ENCODE measurements around the gene NAA35. TPM values are rescaled to one million over a fixed set of nuclear protein-coding genes. Genes with fewer than 3 reads are reported as not detected.

The NAA35 gene
- polyA plus RNA-seq, 1 of the 3 experiments (the other 2 are of a cell fraction) = 9.0 TPM

GRCh38 chr9:85995097-85995496, 54.2 kb downstream of the NAA35 start (continued):
- TF ChIP-seq EP300 (IDR thresholded peaks at IDR 0.05; ENCODE audit: borderline replicate concordance in 1 of 2, low read depth in 1 of 2, low read length in 1 of 2) = no peak
- no peak for TF ChIP-seq FOSL2 (IDR thresholded peaks at IDR 0.05; ENCODE audit: borderline replicate concordance, low read depth)

DNA sequence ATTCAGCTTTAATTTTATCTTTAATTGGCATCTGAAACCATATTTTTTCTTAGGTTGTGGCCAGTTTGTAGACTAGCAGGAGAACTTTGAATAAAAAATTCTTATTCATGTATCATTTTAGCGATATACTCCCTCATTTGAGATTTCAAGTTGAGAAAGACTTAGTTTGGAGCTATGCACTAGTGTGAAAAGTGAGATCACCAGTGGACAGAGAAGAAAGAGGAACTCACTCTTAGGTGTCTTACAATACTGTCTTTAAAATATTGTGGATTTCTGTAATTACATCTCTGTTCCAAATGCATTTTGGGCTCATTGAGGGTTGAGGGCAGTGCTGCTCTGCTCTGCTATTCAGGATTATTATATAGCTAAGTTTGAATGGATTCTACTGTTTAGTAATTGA, 54.7 kb downstream of the NAA35 start:
- H3K36me3 ChIP-seq (replicated peaks in 1 of 2; ENCODE audit: control insufficient read depth in 1 of 2, insufficient read depth in 2 of 2, low read length in 1 of 2) = peaks cover 30 to 31% of the 10 kb centered on the region in 2 experiments
- H4K20me1 ChIP-seq (ENCODE audit: insufficient read depth) = no peaks in the 10 kb centered on the region
- ChIA-PET CTCF (interaction anchor here (0.6 kb wide), 1 partner anchor 96 kb away, joined by 3 read pairs; no protein-coding TSS in a partner anchor), POLR2A (no interaction called here)
- DNase-seq = no peak
- H3K4me2 ChIP-seq = no peak overlapping the region
- no peak overlapping the region for H3K27ac ChIP-seq (ENCODE audit: low read depth in 2 of 2, low read length in 1 of 2)
- no peaks in the 10 kb centered on the region for H3F3A ChIP-seq (replicated peaks; ENCODE audit: insufficient read depth)
- H2AFZ ChIP-seq (ENCODE audit: low read depth) = no peak overlapping the region
- H3K27me3 ChIP-seq (ENCODE audit: insufficient read depth) = no peaks in the 10 kb centered on the region
- peaks cover under 1% of the 10 kb centered on the region; the same call in 1 of the 2 replicates for H3K79me2 ChIP-seq (ENCODE audit: insufficient read depth)
- H3K4me3 ChIP-seq (ENCODE audit: low read depth in 2 of 2, low read length in 1 of 2) = no peak overlapping the region
- H3K9me2 ChIP-seq = no peaks in the 10 kb centered on the region
- WGBS (ENCODE audit: low lambda C conversion rate) = 100% methylated on average over 1 of the region's 1 CpG
- TF ChIP-seq FOXM1 (IDR thresholded peaks at IDR 0.05; ENCODE audit: low read depth) (no peak), POLR2AphosphoS5 (IDR thresholded peaks at IDR 0.05; ENCODE audit: low read depth, low read length) (no peak), MEF2A (IDR thresholded peaks at IDR 0.05; ENCODE audit: borderline replicate concordance, low read depth) (no peak), RAD21 (IDR thresholded peaks at IDR 0.05; ENCODE audit: low read length) (no peak), GATA2 (CRISPR knock-in tag; IDR thresholded peaks at IDR 0.05) (no peak), MXI1 (IDR thresholded peaks at IDR 0.05; ENCODE audit: low read depth, low read length) (no peak), CHD2 (IDR thresholded peaks at IDR 0.05; ENCODE audit: low read length, partially characterized antibody) (no peak), RFX5 (IDR thresholded peaks at IDR 0.05; ENCODE audit: low read length) (no peak), TCF12 (IDR thresholded peaks at IDR 0.05) (no peak), RXRA (IDR thresholded peaks at IDR 0.05; ENCODE audit: borderline replicate concordance, low read depth) (no peak), TAF1 (IDR thresholded peaks at IDR 0.05; ENCODE audit: borderline replicate concordance, low read depth, low read length) (no peak)
- TF ChIP-seq, protein P1, sequence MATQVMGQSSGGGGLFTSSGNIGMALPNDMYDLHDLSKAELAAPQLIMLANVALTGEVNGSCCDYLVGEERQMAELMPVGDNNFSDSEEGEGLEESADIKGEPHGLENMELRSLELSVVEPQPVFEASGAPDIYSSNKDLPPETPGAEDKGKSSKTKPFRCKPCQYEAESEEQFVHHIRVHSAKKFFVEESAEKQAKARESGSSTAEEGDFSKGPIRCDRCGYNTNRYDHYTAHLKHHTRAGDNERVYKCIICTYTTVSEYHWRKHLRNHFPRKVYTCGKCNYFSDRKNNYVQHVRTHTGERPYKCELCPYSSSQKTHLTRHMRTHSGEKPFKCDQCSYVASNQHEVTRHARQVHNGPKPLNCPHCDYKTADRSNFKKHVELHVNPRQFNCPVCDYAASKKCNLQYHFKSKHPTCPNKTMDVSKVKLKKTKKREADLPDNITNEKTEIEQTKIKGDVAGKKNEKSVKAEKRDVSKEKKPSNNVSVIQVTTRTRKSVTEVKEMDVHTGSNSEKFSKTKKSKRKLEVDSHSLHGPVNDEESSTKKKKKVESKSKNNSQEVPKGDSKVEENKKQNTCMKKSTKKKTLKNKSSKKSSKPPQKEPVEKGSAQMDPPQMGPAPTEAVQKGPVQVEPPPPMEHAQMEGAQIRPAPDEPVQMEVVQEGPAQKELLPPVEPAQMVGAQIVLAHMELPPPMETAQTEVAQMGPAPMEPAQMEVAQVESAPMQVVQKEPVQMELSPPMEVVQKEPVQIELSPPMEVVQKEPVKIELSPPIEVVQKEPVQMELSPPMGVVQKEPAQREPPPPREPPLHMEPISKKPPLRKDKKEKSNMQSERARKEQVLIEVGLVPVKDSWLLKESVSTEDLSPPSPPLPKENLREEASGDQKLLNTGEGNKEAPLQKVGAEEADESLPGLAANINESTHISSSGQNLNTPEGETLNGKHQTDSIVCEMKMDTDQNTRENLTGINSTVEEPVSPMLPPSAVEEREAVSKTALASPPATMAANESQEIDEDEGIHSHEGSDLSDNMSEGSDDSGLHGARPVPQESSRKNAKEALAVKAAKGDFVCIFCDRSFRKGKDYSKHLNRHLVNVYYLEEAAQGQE (IDR thresholded peaks at IDR 0.05; ENCODE audit: low read depth, low read length) = no peak
- TF ChIP-seq, protein P2, sequence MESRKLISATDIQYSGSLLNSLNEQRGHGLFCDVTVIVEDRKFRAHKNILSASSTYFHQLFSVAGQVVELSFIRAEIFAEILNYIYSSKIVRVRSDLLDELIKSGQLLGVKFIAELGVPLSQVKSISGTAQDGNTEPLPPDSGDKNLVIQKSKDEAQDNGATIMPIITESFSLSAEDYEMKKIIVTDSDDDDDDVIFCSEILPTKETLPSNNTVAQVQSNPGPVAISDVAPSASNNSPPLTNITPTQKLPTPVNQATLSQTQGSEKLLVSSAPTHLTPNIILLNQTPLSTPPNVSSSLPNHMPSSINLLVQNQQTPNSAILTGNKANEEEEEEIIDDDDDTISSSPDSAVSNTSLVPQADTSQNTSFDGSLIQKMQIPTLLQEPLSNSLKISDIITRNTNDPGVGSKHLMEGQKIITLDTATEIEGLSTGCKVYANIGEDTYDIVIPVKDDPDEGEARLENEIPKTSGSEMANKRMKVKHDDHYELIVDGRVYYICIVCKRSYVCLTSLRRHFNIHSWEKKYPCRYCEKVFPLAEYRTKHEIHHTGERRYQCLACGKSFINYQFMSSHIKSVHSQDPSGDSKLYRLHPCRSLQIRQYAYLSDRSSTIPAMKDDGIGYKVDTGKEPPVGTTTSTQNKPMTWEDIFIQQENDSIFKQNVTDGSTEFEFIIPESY (IDR thresholded peaks at IDR 0.05; ENCODE audit: borderline replicate concordance, low read depth) = no peak
- no peaks in the 10 kb centered on the region for H3K4me1 ChIP-seq (ENCODE audit: control insufficient read depth in 1 of 2, insufficient read depth in 2 of 2, low read depth in 1 of 2, low read length in 1 of 2)
- H3K9ac ChIP-seq = no peak overlapping the region
- no peaks in the 10 kb centered on the region for H3K9me3 ChIP-seq

Measured in SK-N-SH (cell line).